A673 (cell line): ENCODE measurements around the gene CDKAL1. TPM values are rescaled to one million over a fixed set of nuclear protein-coding genes. Genes with fewer than 3 reads are reported as not detected.

ENCODE experiments used
- BruUV-seq: library from RNA; stranded (reverse); fragments of 400-500 nt; replicated peaks from 2 replicates; lab custom pipeline; 2021; lab: Mats Ljungman, UMichigan
- CTCF ChIA-PET: fragments of 300-600 bp; sonication (Branson Sonifier 250); formaldehyde crosslinking; loops from one replicate; lab custom pipeline; 2022; ENCODE audit warnings: antibody characterized with exemption; lab: Charles Lee
- POLR2A ChIA-PET: fragments of 300-600 bp; sonication (Branson Sonifier 250); formaldehyde crosslinking; loops from one replicate; lab custom pipeline; 2022; ENCODE audit warnings: antibody characterized with exemption; ENCODE audit not compliant: low non-redundant PET; lab: Charles Lee
- DNase-seq: peaks from one replicate; pipeline ENCODE4 v3.0.0-alpha.2; 2015; ENCODE audit warnings: low spot score
- H3K27ac ChIP-seq: fragments of 200-600 bp; sonication (generic); 2 replicates; pipeline ENCODE4 v1.5.1; 2016; ENCODE audit warnings: mixed run types, low read depth, mild to moderate bottlenecking, mixed read lengths, antibody characterized with exemption, low read length; ENCODE audit not compliant: poor library complexity, severe bottlenecking
- H3K27me3 ChIP-seq: fragments of 200-600 bp; sonication (generic); replicated peaks from 2 replicates; pipeline ENCODE4 v1.6.1; 2017; ENCODE audit warnings: mixed run types, low read depth, mild to moderate bottlenecking, mixed read lengths, antibody characterized with exemption, low read length; ENCODE audit not compliant: insufficient read depth, poor library complexity
- H3K36me3 ChIP-seq: fragments of 200-600 bp; sonication (generic); 2 replicates; pipeline ENCODE4 v1.6.1; 2016; ENCODE audit warnings: mixed run types, mild to moderate bottlenecking, mixed read lengths, antibody characterized with exemption, low read length; ENCODE audit not compliant: insufficient read depth, poor library complexity, severe bottlenecking
- H3K4me1 ChIP-seq: fragments of 200-600 bp; sonication (generic); 2 replicates; pipeline ENCODE4 v1.6.1; 2017; ENCODE audit warnings: mixed run types, mild to moderate bottlenecking, mixed read lengths, antibody characterized with exemption, low read length; ENCODE audit not compliant: insufficient read depth, poor library complexity, severe bottlenecking
- H3K4me3 ChIP-seq: fragments of 200-600 bp; sonication (generic); 2 replicates; pipeline ENCODE4 v1.5.1; 2016; ENCODE audit warnings: low read depth, mixed run types, mild to moderate bottlenecking, mixed read lengths, low read length; ENCODE audit not compliant: poor library complexity, severe bottlenecking
- H3K9me3 ChIP-seq: fragments of 200-600 bp; sonication (generic); 2 replicates; pipeline ENCODE4 v1.6.1; 2016; ENCODE audit warnings: mixed run types, low read depth, mild to moderate bottlenecking, mixed read lengths, antibody characterized with exemption, low read length; ENCODE audit not compliant: poor library complexity, severe bottlenecking
- EZH2 ChIP-seq: fragments of 200-600 bp; sonication (generic); IDR thresholded peaks from 2 replicates; pipeline ENCODE4 v1.6.1; 2017; ENCODE audit warnings: borderline replicate concordance, low read depth, mild to moderate bottlenecking, mixed read lengths, antibody characterized with exemption, low read length; ENCODE audit not compliant: poor library complexity, severe bottlenecking
- intact Hi-C: fragments of 100-400 bp; cut with micrococcal nuclease; formaldehyde crosslinking; loops from one replicate; pipeline ENCODE4 v1.10.0; 2022; ENCODE audit not compliant: unreplicated experiment
- total RNA-seq: library from RNA; stranded (reverse); gene quantifications from 2 replicates; pipeline ENCODE4 v1.2.3, GENCODE V29; 2021
- TF ChIP-seq, protein P1 (sequence below): fragments of 300-800, 200-600 bp; sonication (generic); conservative IDR thresholded peaks from 2 replicates; pipeline ENCODE4 v1.5.1; 2017; ENCODE audit warnings: low read depth, mild to moderate bottlenecking, antibody characterized with exemption, low read length, moderate library complexity, mixed read lengths

The CDKAL1 gene
- total RNA-seq, 1 experiment from 2014 or later: 35.5 TPM

DNA sequence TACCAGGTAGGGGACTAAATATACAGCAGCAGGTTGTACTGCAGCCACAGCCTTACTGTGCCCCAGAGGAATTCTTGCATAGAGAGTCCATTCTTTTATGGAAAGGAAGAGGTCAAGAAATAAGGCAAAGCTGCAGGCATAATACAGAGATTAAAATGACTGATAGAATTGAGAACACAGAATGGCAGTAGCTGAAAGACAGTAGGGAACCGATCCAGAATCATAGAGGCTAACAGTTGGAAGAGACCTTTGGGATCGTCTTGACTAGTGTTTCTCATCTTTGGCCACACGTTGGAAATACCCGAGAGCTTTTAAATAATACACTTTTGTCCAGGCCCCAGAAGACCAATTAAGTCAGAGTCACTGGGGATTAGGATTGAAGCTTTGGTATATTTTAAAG is 566.7 kb downstream of the CDKAL1 start:
- no peak for TF ChIP-seq EZH2
- TF ChIP-seq, protein P1, sequence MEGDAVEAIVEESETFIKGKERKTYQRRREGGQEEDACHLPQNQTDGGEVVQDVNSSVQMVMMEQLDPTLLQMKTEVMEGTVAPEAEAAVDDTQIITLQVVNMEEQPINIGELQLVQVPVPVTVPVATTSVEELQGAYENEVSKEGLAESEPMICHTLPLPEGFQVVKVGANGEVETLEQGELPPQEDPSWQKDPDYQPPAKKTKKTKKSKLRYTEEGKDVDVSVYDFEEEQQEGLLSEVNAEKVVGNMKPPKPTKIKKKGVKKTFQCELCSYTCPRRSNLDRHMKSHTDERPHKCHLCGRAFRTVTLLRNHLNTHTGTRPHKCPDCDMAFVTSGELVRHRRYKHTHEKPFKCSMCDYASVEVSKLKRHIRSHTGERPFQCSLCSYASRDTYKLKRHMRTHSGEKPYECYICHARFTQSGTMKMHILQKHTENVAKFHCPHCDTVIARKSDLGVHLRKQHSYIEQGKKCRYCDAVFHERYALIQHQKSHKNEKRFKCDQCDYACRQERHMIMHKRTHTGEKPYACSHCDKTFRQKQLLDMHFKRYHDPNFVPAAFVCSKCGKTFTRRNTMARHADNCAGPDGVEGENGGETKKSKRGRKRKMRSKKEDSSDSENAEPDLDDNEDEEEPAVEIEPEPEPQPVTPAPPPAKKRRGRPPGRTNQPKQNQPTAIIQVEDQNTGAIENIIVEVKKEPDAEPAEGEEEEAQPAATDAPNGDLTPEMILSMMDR: no peak
- Histone ChIP-seq H3K36me3 (no peaks in the 10 kb centered on the region), H3K4me1 (peaks cover 8% of the 10 kb centered on the region), H3K9me3 (no peaks in the 10 kb centered on the region), H3K27me3 (no peaks in the 10 kb centered on the region), H3K4me3 (no peak overlapping the region), H3K27ac (no peak overlapping the region)
- intact Hi-C loops: no loop called here
- POLR2A ChIA-PET: no interaction called here
- CTCF ChIA-PET: no interaction called here
- DNase-seq: no peak
- BruUV-seq: no TSS peak

- Histone ChIP-seq H3K27ac (no peak overlapping the region), H3K4me1 (peaks cover 7% of the 10 kb centered on the region), H3K27me3 (no peaks in the 10 kb centered on the region), H3K9me3 (no peaks in the 10 kb centered on the region), H3K36me3 (no peaks in the 10 kb centered on the region), H3K4me3 (no peak overlapping the region)
- ChIA-PET POLR2A (no interaction called here), CTCF (no interaction called here)
- no TSS peak for BruUV-seq
- no peak for DNase-seq
- intact Hi-C loops: no loop called here
- no peak for TF ChIP-seq EZH2
- TF ChIP-seq, protein P1: no peak
Observed at GRCh38 chr6:21101694-21102093, 567.4 kb downstream of the CDKAL1 start.

DNA sequence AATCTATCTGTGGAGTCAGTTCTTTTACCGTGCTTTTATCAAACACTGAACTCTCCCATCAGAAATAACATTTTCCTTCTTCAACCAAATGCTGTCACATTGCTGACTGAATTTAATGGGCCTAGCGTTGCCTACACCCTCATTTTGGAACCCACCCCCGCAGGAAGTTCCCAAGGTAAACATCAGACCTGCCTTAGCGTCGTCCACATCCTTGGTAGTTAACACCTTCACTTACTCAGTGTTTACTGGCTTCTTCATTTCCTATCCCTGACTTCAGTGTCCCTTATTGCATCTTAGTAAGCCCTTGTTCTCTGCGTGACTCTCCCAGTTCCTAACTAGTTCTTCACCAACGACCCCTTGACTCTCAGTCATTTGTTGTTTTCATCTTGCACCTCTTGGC is 567.9 kb downstream of the CDKAL1 start:
- peaks cover 7% of the 10 kb centered on the region for H3K4me1 ChIP-seq
- H3K9me3 ChIP-seq: no peaks in the 10 kb centered on the region
- no peak for DNase-seq
- no peaks in the 10 kb centered on the region for H3K27me3 ChIP-seq
- H3K27ac ChIP-seq: no peak overlapping the region
- H3K4me3 ChIP-seq: no peak overlapping the region
- intact Hi-C loops: no loop called here
- POLR2A ChIA-PET: no interaction called here
- BruUV-seq: no TSS peak
- H3K36me3 ChIP-seq: no peaks in the 10 kb centered on the region
- CTCF ChIA-PET: no interaction called here
- TF ChIP-seq EZH2: no peak
- TF ChIP-seq, protein P1: no peak
